ENCODE measurements around the gene GLDC. TPM values are rescaled to one million over a fixed set of nuclear protein-coding genes. Genes with fewer than 3 reads are reported as not detected.
"Not testable (repeated sequence)": the region's sequence is repeated elsewhere in the genome, so short reads cannot be mapped to it uniquely, and the experiment has no call there.

GLDC gene
- total and polyA plus RNA-seq, 5 experiments from 2014 or later, result 0.62 TPM; not detected in 4

DNA sequence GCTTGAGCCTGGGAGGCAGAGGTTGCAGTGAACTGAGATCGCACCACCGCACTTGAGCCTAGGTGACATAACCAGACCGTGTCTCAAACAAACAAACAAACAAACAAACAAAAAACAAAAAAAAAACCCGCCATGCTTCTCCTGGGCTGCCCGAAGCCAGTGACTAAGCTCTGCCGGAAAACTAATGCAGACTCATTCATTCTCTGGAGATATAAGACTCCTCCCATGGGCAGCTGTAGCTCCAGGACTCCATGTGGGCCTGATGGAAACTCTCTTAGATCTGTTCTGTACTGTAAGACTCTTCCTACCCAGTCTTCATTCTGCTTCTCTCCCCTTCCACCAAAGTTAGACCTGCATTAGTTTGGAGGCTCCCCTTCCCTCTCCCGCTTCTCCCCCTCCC is 11.1 kb downstream of the GLDC start:
- H3K27ac Mint-ChIP-seq, result no peak overlapping the region
- H3K27me3 Mint-ChIP-seq, result peaks cover 9 to 40% (median 15%) of the 10 kb centered on the region in 5 donors
- H3K4me1 Mint-ChIP-seq, result peaks cover 0 to 9% (median 4%) of the 10 kb centered on the region in 4 donors
- POLR2A ChIA-PET, result no interaction called here
- peaks cover 0 to 1% (median 0%) of the 10 kb centered on the region in 9 donors for H3K9me3 Mint-ChIP-seq
- no peak for DNase-seq
- no peaks in the 10 kb centered on the region for H3K36me3 Mint-ChIP-seq
- no peak overlapping the region for H3K4me3 Mint-ChIP-seq
- no peak for ATAC-seq

DNA sequence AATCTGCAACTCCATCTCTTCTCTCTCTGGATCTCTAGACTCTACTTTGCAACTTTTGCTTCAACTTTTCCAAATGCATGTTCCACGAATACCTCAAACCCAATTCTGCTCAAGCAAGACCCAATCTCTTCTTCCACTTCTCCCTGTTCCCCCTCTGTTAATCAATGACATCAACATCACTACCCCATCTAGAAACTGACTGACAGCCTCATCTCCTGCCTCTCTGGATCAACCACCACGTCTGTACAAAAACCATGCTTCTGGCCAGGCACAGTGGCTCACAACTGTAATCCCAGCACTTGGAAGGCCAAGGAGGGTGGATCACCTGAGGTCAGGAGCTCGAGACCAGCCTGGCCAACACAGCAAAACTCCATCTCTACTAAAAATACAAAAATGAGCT is 12.2 kb downstream of the GLDC start:
- ATAC-seq (no peak), DNase-seq (no peak)
- Mint-ChIP-seq H3K36me3 (no peaks in the 10 kb centered on the region), H3K27ac (no peak overlapping the region), H3K4me1 (peaks cover 0 to 9% (median 4%) of the 10 kb centered on the region in 4 donors), H3K27me3 (peaks cover 2 to 29% (median 8%) of the 10 kb centered on the region in 5 donors), H3K9me3 (peaks cover 0 to 1% (median 0%) of the 10 kb centered on the region in 9 donors), H3K4me3 (no peak overlapping the region)
- POLR2A ChIA-PET, result no interaction called here

DNA sequence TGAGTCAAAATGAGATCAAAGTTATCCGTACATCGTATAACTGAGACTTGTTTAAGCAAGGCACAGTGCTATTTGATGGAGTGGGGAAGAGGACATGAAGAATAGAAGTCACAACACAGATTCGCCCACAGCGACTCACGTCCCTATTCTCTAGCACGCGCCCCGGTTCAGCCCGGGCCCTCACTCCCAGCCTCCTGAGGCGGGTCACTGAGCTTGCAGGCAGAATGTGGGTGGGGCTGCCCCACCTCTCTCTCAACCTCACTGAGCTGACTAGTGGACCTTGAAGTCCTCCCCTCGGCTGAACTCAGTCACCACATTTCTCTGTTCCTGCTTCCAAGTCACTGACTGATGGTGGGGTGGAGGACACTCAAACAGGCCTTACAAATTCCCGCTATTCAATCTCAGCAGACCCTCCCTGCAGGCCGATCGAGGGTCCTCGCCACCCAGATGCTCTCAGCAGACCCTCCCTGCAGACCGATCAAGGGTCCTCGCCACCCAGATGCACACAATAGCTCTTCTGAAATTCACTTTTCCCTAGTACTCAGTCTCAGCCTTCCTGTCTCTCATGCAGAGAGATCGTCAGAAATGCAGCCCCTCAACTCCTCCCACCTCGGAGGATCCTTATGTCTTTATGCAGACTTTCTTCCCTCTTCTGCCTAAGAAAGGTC is 12.9 kb downstream of the GLDC start:
- H3K36me3 Mint-ChIP-seq, result no peaks in the 10 kb centered on the region
- DNase-seq (no peak), ATAC-seq (no peak)
- H3K27ac Mint-ChIP-seq, result no peak overlapping the region
- H3K9me3 Mint-ChIP-seq, result peaks cover 0 to 1% (median 0%) of the 10 kb centered on the region in 9 donors
- H3K27me3 Mint-ChIP-seq, result peaks cover 2 to 23% (median 7%) of the 10 kb centered on the region in 5 donors
- no peak overlapping the region for H3K4me3 Mint-ChIP-seq
- peaks cover 0 to 9% (median 4%) of the 10 kb centered on the region in 4 donors for H3K4me1 Mint-ChIP-seq
- POLR2A ChIA-PET, result no interaction called here

DNA sequence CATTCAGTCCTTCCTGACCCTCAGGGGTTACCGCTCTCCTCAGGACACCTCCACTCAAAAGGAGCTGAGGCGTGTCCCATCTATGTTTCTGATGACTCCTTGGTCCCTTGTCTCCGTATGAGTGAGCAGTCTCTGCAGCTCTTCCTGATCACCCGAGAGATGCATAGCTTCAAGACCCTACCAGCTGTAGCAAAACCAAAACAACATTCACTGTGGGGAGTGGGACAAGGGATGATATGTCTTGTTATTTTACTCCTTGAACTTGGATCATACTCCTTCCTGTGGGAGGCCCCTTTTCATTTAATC is 14.4 kb downstream of the GLDC start:
- ATAC-seq, result no peak
- POLR2A ChIA-PET, result no interaction called here
- peaks cover 0 to 1% (median 0%) of the 10 kb centered on the region in 9 donors for H3K9me3 Mint-ChIP-seq
- H3K27me3 Mint-ChIP-seq, result peaks cover 5 to 14% (median 7%) of the 10 kb centered on the region in 5 donors
- peaks cover 0 to 9% (median 4%) of the 10 kb centered on the region in 4 donors for H3K4me1 Mint-ChIP-seq
- H3K27ac Mint-ChIP-seq, result peak overlapping the region in 4 of 10 donors; percentile 1 to 61 (median 7)
- no peaks in the 10 kb centered on the region for H3K36me3 Mint-ChIP-seq
- no peak for DNase-seq
- no peak overlapping the region for H3K4me3 Mint-ChIP-seq

DNA sequence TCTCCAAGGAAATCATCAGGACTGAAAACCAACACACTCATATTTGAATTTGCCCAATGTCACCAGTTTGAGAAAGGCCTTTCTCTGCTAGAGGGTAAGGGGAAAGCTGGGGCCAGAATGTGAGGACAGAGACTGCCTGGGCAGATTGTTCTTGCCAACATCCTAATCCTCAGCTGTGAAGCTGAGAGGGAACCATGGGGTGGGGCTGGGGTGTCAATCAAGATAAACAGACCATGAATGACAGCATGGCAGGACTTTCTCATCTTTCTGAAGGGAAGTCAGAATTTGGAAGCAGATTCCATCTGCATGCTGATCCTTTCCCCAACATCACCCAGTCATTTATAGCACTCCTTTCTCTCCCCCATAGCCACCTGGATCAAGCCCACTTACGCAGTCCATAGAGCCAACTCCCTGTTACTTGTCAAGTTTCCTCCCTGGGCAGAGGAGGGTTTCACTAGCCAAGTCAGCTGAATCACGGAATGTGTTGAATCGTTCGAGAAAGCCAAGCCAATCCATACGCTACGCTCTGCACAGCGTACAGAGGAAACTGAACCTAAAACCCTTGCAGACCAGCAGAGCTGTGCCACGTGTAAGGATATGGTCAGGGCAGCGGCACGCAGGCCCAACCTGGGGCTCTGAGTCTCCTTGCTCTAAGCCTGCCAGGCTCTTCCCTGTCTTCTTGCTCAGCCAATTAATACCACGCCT is 14.9 kb downstream of the GLDC start:
- peak overlapping the region in 3 of 10 donors; percentile 1 to 61 (median 29) for H3K27ac Mint-ChIP-seq
- POLR2A ChIA-PET, result no interaction called here
- peaks cover 6 to 15% (median 12%) of the 10 kb centered on the region in 5 donors for H3K27me3 Mint-ChIP-seq
- peaks cover 0 to 9% (median 4%) of the 10 kb centered on the region in 4 donors for H3K4me1 Mint-ChIP-seq
- ATAC-seq, result peak in 1 of 2 donors; percentile 78
- no peak for DNase-seq
- no peaks in the 10 kb centered on the region for H3K36me3 Mint-ChIP-seq
- peaks cover 0 to 1% (median 0%) of the 10 kb centered on the region in 9 donors for H3K9me3 Mint-ChIP-seq
- H3K4me3 Mint-ChIP-seq, result peak overlapping the region in 2 of 10 donors; percentile 54 to 71

DNA sequence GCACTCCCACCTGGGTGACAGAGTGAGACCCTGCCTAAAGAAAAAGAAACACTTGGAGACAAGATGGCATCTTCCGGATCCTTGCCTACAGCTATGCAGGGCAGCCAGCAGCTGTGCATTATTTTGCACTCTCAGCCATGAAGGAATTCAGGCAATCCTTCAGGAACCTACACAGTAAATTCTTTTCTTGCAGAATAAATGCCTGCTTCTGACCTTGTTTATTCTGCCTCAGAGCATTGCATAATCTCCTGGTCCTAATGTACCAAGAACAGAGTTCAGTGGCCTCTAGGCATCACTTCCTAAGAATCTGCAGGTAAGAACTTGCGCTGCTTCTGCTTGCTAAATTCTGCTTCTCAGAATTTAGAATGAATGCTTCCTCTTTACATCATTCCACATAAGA is 16.8 kb downstream of the GLDC start:
- Mint-ChIP-seq H3K4me3 (no peak overlapping the region), H3K9me3 (peaks cover 0 to 4% (median 0%) of the 10 kb centered on the region in 9 donors), H3K27me3 (peaks cover 9 to 18% (median 13%) of the 10 kb centered on the region in 5 donors), H3K4me1 (peaks cover 0 to 9% (median 4%) of the 10 kb centered on the region in 4 donors), H3K36me3 (no peaks in the 10 kb centered on the region), H3K27ac (no peak overlapping the region)
- DNase-seq, result no peak
- ATAC-seq, result no peak
- POLR2A ChIA-PET, result no interaction called here

DNA sequence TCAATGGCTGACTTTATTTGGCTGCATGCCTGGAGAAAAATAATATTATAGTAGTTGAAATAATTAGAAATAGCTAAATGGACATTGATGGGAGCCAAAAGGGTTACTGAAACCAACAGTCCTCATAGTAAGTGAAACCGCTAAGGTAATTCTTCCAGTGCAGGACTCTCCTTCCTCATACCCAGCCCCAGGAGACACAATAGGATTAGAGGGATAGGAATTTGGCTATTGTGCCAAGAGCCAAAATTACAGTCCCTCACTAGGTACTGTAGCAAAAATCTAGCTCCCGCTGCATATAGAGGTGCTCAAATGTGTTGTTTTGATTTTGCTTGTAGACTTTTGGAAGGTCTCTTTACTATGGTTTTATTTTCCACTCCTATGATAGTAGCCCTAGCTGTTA is 20.2 kb downstream of the GLDC start:
- Mint-ChIP-seq H3K36me3 (no peaks in the 10 kb centered on the region), H3K9me3 (peaks cover 0 to 7% (median 3%) of the 10 kb centered on the region in 9 donors), H3K27ac (no peak overlapping the region), H3K4me3 (no peak overlapping the region), H3K4me1 (peaks cover 0 to under 1% (median 0%) of the 10 kb centered on the region in 4 donors), H3K27me3 (peaks cover 9 to 18% (median 12%) of the 10 kb centered on the region in 5 donors)
- DNase-seq (no peak), ATAC-seq (no peak)
- POLR2A ChIA-PET, result no interaction called here

DNA sequence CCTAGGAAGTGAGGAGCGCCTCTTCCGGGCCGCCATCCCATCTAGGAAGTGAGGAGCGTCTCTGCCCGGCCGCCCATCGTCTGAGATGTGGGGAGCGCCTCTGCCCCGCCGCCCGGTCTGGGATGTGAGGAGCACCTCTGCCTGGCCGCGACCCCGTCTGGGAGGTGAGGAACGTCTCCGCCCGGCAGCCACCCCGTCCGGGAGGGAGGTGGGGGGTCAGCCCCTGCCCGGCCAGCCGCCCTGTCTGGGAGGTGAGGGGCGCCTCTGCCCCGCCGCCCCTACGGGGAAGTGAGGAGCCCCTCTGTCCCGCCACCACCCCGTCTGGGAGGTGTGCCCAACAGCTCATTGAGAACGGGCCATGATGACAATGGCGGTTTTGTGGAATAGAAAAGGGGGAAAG is 22.7 kb downstream of the GLDC start:
- not testable (repeated sequence) for DNase-seq, ATAC-seq

DNA sequence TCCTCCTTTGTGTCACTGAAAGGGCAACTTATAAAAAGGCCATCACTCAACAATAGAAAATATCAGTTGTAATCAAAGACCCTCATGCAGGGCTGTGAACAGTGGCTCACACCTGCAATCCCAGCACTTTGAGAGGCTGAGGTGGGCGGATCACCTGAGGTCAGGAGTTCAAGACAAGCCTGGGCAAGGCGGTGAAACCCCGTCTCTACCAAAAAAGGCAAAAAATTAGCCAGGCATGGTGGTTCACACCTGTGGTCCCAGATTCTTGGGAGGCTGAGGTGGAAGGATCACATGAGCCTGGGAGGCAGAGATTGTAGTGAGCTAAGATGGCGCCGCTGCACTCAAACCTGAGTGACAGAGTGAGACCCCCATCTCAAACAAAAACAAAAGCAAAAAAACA is 24.7 kb downstream of the GLDC start:
- H3K27me3 Mint-ChIP-seq, result peaks cover 4 to 14% (median 7%) of the 10 kb centered on the region in 5 donors
- POLR2A ChIA-PET, result interaction anchor here (0.6 kb wide), 1 partner anchor 122 kb away, joined by 3 read pairs; no protein-coding TSS in a partner anchor
- no peak for ATAC-seq
- no peaks in the 10 kb centered on the region for H3K4me1 Mint-ChIP-seq
- H3K9me3 Mint-ChIP-seq, result peaks cover 0 to 9% (median 3%) of the 10 kb centered on the region in 9 donors
- no peaks in the 10 kb centered on the region for H3K36me3 Mint-ChIP-seq
- no peak overlapping the region for H3K4me3 Mint-ChIP-seq
- H3K27ac Mint-ChIP-seq, result no peak overlapping the region
- DNase-seq, result no peak

More for the DNA sequence above, 22.7 kb downstream of the GLDC start:
- H3K4me1 Mint-ChIP-seq, H3K27ac Mint-ChIP-seq, POLR2A ChIA-PET, H3K4me3 Mint-ChIP-seq, H3K9me3 Mint-ChIP-seq, H3K36me3 Mint-ChIP-seq: not testable (repeated sequence)
- peaks cover 8 to 18% (median 12%) of the 10 kb centered on the region in 5 donors for H3K27me3 Mint-ChIP-seq

DNA sequence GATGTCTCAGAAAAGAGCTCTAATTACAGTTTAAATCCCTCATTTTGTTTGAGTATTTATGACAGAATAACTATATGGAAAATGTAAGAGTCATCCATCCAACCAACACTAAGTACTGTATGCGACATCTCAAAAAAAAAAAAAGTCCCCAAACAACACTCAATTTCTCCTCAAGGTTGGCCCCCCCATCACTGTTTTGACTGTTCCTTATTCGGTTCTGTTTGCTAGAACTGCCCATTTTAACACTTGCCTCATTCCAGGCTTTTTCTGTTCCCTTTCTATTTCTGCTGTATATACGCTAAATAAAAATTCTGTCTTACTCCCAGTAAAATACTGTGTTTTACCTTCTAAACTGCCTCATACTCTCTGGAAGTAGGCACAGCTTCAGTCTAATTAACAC is 25.2 kb downstream of the GLDC start:
- H3K4me3 Mint-ChIP-seq, result no peak overlapping the region
- H3K4me1 Mint-ChIP-seq, result no peaks in the 10 kb centered on the region
- H3K36me3 Mint-ChIP-seq, result no peaks in the 10 kb centered on the region
- no peak overlapping the region for H3K27ac Mint-ChIP-seq
- peaks cover 0 to 9% (median 3%) of the 10 kb centered on the region in 9 donors for H3K9me3 Mint-ChIP-seq
- DNase-seq (no peak), ATAC-seq (no peak)
- peaks cover under 1 to 10% (median 4%) of the 10 kb centered on the region in 5 donors for H3K27me3 Mint-ChIP-seq
- POLR2A ChIA-PET, result interaction anchor here (0.6 kb wide), 1 partner anchor 123 kb away, joined by 3 read pairs; no protein-coding TSS in a partner anchor

DNA sequence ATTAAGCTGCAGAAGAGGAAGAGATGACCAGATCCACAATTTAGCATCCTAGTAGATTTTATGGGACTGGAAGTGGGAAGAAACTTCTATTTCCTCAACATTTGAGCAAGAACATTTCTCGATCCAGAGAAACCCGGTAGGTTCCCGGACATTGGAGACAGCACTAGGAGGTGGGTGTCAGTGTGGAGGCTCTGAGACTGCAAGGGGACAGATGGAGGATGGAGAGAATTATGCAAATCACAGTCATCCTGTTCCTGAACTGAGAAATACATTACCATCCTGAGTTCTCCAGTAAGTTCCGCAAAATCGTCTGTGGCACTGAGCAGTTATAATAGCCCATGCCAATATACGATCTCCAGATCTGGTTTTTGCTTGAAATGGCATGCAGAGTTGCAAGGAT is 25.6 kb downstream of the GLDC start:
- Mint-ChIP-seq H3K9me3 (peaks cover 0 to 9% (median 3%) of the 10 kb centered on the region in 9 donors), H3K27me3 (peaks cover 0 to 7% (median 2%) of the 10 kb centered on the region in 5 donors), H3K27ac (no peak overlapping the region), H3K4me3 (no peak overlapping the region), H3K4me1 (no peaks in the 10 kb centered on the region), H3K36me3 (no peaks in the 10 kb centered on the region)
- DNase-seq (no peak), ATAC-seq (no peak)
- POLR2A ChIA-PET, result no interaction called here

DNA sequence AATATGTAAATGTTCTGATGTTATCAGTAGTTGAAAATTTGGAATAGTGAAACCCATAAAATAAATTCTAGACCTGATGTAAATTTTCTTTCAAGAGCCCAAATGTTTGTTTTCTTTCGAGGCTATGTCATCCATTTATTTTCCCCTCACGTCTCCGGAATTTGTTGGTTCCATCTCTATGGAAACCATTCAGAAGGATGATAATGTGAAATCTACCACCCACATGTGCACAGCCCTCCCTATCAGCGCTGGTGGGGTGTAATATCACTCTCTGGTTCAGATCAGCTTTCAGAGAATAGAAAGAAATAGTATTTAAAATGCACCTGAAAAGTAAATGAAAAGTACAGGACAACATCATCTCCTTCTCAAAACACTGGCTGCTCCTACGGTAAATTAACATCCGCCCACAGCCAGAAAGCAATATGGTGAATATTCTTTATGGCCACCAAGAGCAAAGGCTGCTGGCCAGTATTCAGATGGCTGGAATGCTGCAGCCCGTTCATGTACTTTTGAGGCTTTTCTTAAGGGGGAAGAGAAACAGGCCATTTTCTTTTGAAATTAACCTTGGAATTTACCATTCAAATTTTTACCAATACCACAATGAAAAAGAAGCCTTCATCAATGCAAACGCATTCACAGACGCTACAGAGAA is 28.5 kb downstream of the GLDC start:
- ATAC-seq (no peak), DNase-seq (no peak)
- H3K9me3 Mint-ChIP-seq, result peaks cover 0 to 6% (median 3%) of the 10 kb centered on the region in 9 donors
- H3K4me3 Mint-ChIP-seq, result no peak overlapping the region
- peaks cover 0 to 1% (median 0%) of the 10 kb centered on the region in 4 donors for H3K4me1 Mint-ChIP-seq
- H3K27me3 Mint-ChIP-seq, result peaks cover 0 to 5% (median 2%) of the 10 kb centered on the region in 5 donors
- POLR2A ChIA-PET, result no interaction called here
- H3K36me3 Mint-ChIP-seq, result no peaks in the 10 kb centered on the region
- no peak overlapping the region for H3K27ac Mint-ChIP-seq

DNA sequence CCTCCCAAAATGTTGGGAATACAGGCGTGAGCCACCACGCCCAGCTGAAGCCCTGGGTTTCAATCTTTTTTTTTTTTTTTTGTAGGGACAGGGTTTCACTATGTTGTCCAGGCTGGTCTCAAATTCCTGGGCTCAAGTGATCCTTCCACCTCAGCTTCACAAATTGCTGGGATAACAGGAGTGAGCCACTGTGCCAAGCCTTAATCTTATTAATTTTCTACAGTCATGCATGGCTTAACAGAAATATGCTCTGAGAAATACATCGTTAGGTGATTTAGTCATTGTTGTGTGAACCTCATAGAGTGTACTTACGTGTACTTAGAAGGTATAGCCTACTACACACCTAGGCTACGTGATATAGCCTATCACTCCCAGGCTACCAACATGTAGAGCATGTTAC is 31.0 kb downstream of the GLDC start:
- no peaks in the 10 kb centered on the region for H3K36me3 Mint-ChIP-seq

More for the DNA sequence above, 31.0 kb downstream of the GLDC start:
- Mint-ChIP-seq H3K27me3 (peaks cover 0 to 5% (median 2%) of the 10 kb centered on the region in 5 donors), H3K4me1 (peaks cover 0 to 2% (median 0%) of the 10 kb centered on the region in 4 donors), H3K4me3 (no peak overlapping the region), H3K27ac (no peak overlapping the region), H3K9me3 (no peaks in the 10 kb centered on the region)
- DNase-seq (no peak), ATAC-seq (no peak)
- POLR2A ChIA-PET, result no interaction called here

Measured in naive thymus-derived CD8-positive, alpha-beta T cell (primary cell).